AG09309 (cell line): Measurements from ENCODE around the gene SERINC1.

Experiments used
- DNase-seq: peaks from one replicate; pipeline ENCODE4 v3.0.0-alpha.2; 2010; ENCODE audit warnings: low read depth
- H3K4me3 ChIP-seq: 2 replicates; pipeline ENCODE4 v1.5.1; 2011; ENCODE audit warnings: mild to moderate bottlenecking, low read depth, low read length, moderate library complexity; ENCODE audit not compliant: control insufficient read depth
- TF ChIP-seq, protein P1 (sequence below): IDR thresholded peaks from 2 replicates; pipeline ENCODE4 v1.5.1; 2011; ENCODE audit warnings: mild to moderate bottlenecking, low read depth, low read length, inconsistent platforms; ENCODE audit not compliant: insufficient read depth, control insufficient read depth; ENCODE audit errors: missing control alignments

Gene SERINC1

DNA sequence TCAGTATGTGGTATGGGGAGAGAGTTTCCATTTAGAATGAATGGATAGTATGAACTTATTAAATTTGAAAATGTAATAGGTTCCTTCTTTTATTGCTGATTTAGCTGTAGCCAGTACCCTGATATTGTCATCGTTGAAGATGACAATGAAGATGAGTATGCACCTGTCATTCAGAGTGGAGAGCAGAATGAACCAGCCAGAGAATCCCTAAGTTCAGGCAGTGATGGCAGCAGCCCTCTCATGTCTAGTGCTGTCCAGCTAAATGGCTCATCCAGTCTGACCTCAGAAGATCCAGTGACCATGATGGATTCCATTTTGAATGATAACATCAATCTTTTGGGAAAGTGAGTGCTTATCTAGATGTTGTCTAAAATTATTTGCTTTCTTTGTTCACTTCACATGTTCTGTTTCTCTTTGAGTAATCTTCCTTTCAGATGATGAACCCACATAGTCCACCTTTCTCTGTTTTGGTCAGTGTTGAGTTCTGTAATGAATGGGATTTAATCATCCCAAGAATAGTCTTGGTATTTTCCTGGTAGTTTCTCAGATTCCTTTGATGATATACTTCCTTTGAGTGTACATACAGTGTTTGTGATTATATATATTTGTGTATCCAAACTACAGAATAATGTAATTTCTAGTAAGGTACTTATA, 48.9 kb downstream of the SERINC1 start:
- TF ChIP-seq, protein P1, sequence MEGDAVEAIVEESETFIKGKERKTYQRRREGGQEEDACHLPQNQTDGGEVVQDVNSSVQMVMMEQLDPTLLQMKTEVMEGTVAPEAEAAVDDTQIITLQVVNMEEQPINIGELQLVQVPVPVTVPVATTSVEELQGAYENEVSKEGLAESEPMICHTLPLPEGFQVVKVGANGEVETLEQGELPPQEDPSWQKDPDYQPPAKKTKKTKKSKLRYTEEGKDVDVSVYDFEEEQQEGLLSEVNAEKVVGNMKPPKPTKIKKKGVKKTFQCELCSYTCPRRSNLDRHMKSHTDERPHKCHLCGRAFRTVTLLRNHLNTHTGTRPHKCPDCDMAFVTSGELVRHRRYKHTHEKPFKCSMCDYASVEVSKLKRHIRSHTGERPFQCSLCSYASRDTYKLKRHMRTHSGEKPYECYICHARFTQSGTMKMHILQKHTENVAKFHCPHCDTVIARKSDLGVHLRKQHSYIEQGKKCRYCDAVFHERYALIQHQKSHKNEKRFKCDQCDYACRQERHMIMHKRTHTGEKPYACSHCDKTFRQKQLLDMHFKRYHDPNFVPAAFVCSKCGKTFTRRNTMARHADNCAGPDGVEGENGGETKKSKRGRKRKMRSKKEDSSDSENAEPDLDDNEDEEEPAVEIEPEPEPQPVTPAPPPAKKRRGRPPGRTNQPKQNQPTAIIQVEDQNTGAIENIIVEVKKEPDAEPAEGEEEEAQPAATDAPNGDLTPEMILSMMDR = no peak
- no peak overlapping the region for H3K4me3 ChIP-seq
- DNase-seq = no peak

DNA sequence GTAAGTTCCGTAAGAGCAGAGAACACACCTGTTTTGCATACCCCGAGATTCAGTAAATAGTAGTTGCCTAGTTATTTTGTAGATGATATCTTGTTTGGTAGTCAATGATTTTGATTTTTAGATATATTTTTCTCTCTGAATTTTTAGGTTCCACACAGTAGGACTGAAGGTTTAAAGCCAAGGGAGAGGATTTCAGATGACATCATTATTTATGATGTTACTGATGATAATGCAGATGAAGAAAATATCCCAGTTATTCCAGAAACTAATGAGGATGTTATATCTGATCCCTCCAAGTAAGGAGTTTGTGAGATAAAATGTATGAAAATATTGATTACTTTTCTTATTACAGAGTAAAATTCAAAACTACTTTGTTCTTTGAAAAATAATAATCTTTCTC, 49.6 kb downstream of the SERINC1 start:
- TF ChIP-seq, protein P1 = no peak
- DNase-seq = no peak
- no peak overlapping the region for H3K4me3 ChIP-seq

DNA sequence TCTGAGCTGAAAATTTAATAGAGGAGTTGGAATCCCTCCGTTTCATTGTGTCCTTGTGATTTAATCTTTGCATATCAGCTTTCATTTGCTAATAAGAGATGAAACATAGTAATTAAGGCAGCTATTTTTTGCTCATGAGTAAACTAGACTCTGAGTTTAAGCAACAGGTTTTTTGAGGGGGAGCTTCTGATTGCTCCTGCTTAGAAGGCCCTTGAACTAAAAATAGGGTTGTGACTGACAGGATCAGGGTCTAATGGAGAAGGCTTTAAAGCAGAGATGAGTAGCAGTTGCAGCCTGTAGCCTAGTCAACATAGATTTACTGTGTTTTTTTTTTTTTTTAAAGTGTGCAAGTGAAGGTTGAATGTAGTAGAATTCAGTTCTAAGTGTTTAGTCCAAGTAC, 54.8 kb downstream of the SERINC1 start:
- no peak for DNase-seq
- no peak overlapping the region for H3K4me3 ChIP-seq
- TF ChIP-seq, protein P1 = no peak

DNA sequence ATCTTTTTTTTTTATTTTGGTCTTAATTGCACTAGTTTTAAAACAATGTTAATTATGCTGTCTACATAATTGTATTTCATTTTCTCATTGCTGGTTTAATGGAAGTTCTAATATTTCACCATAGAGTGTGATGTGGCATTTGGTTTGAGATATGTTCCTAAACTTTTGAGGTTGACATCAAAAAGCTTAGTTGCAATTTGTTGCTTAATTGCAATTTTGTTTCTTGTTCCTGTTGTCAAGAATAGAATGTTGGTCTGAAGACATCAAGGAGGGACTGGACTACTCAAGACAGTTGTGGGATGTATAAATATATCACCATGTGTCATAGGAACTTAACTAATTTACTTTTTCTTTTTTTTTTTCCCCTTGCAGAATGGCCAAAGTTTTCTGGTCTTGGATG, 59.6 kb downstream of the SERINC1 start:
- TF ChIP-seq, protein P1 = no peak
- no peak overlapping the region for H3K4me3 ChIP-seq
- no peak for DNase-seq

DNA sequence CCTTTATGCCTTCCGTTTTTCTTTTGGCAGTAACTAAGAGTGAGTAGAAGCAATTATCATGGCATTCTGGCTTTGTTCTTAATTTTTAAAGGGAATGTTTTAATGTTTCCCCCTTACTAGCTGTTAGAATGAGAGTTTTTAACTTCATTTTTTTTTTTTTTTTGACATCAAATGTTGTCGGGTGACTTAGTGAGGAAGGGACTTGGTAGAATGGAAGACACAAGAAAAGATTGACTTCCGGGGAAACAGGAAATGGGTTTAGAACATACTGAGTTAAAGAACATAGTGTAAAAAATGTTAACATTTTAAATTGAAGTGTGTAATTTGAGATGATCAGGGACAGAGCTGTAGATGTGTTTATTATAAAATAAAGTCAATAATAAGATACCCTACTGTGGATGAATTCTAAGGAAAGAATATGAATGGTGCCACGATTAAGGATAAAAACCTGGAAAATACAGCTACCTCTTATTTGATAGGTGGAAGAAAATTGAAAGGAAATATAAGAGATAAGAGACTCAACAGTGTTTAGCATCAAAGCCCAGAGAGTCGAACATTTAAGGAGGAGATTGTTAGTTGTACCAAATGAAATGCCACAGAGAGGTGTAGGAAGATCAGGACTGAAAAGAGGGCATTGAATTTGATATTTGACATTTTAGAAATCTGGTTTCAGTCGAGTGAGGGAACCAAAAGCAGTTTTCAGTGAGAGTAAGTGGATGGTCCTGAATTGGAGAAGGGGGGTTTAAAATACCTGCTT, 62.7 kb downstream of the SERINC1 start:
- no peak for DNase-seq
- H3K4me3 ChIP-seq = no peak overlapping the region
- TF ChIP-seq, protein P1 = no peak

DNA sequence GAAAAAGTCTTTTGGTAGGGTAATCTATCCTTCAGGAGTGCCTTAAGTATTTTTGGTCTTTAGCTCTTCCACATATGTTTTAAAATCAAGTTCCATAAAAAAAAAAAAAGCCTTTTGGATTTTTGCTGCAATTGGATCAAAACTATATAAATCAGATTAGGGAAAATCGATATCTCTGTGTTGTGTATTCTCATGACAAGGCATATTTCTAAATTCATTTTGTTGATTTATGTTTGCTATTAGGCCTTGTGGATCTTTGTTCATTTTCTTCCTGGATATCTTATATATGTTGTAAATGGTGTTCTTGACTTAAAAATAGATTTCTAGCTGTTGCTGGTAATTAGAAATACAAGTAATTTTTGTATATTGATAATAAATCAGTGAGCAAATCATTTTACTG, 63.4 kb downstream of the SERINC1 start:
- no peak overlapping the region for H3K4me3 ChIP-seq
- no peak for DNase-seq
- TF ChIP-seq, protein P1 = no peak
